ENCODE measurements around the gene RBBP6. TPM values are rescaled to one million over a fixed set of nuclear protein-coding genes. Genes with fewer than 3 reads are reported as not detected.
"Not testable (repeated sequence)": the region's sequence is repeated elsewhere in the genome, so short reads cannot be mapped to it uniquely, and the experiment has no call there.

RBBP6 gene
- total RNA-seq, 1 donor from 2014 or later: 33.0 TPM

- Mint-ChIP-seq H3K9me3 (ENCODE audit: low read depth) (no peaks in the 10 kb centered on the region), H3K36me3 (ENCODE audit: low read depth) (no peaks in the 10 kb centered on the region), H3K4me1 (ENCODE audit: low read depth) (peaks cover 19% of the 10 kb centered on the region), H3K27ac (ENCODE audit: unreplicated experiment) (no peak overlapping the region), H3K27me3 (ENCODE audit: low read depth) (peaks cover 9% of the 10 kb centered on the region), H3K4me3 (ENCODE audit: unreplicated experiment) (peak overlapping the region; percentile 67)
- TF ChIP-seq CTCF (IDR thresholded peaks at IDR 0.05): no peak
- DNase-seq (ENCODE audit: low spot score): no peak
These were observed 70.5 kb downstream of the RBBP6 start for GRCh38 chr16:24609740-24610415.

- DNase-seq (ENCODE audit: low spot score): no peak
- Mint-ChIP-seq H3K27ac (ENCODE audit: unreplicated experiment) (no peak overlapping the region), H3K36me3 (ENCODE audit: low read depth) (no peaks in the 10 kb centered on the region), H3K4me1 (ENCODE audit: low read depth) (peaks cover 19% of the 10 kb centered on the region), H3K27me3 (ENCODE audit: low read depth) (peaks cover 9% of the 10 kb centered on the region), H3K4me3 (ENCODE audit: unreplicated experiment) (peak overlapping the region; percentile 67), H3K9me3 (ENCODE audit: low read depth) (no peaks in the 10 kb centered on the region)
- TF ChIP-seq CTCF (IDR thresholded peaks at IDR 0.05): no peak
These were observed 71.0 kb downstream of the RBBP6 start for GRCh38 chr16:24610416-24610755.

GRCh38 chr16:24611310-24611709, 71.9 kb downstream of the RBBP6 start:
- Mint-ChIP-seq H3K27ac (ENCODE audit: unreplicated experiment) (no peak overlapping the region), H3K4me3 (ENCODE audit: unreplicated experiment) (no peak overlapping the region), H3K36me3 (ENCODE audit: low read depth) (no peaks in the 10 kb centered on the region), H3K9me3 (ENCODE audit: low read depth) (no peaks in the 10 kb centered on the region), H3K4me1 (ENCODE audit: low read depth) (peaks cover 19% of the 10 kb centered on the region), H3K27me3 (ENCODE audit: low read depth) (peaks cover 9% of the 10 kb centered on the region)
- no peak for DNase-seq (ENCODE audit: low spot score)
- no peak for TF ChIP-seq CTCF (IDR thresholded peaks at IDR 0.05)

- no peaks in the 10 kb centered on the region for H3K36me3 Mint-ChIP-seq (ENCODE audit: low read depth)
- H3K27me3 Mint-ChIP-seq (ENCODE audit: low read depth): peaks cover 8% of the 10 kb centered on the region
- H3K4me3 Mint-ChIP-seq (ENCODE audit: unreplicated experiment): no peak overlapping the region
- DNase-seq (ENCODE audit: low spot score): no peak
- no peaks in the 10 kb centered on the region for H3K9me3 Mint-ChIP-seq (ENCODE audit: low read depth)
- H3K4me1 Mint-ChIP-seq (ENCODE audit: low read depth): peaks cover 19% of the 10 kb centered on the region
- H3K27ac Mint-ChIP-seq (ENCODE audit: unreplicated experiment): no peak overlapping the region
- no peak for TF ChIP-seq CTCF (IDR thresholded peaks at IDR 0.05)
These were observed 73.3 kb downstream of the RBBP6 start for GRCh38 chr16:24612656-24613055.

- H3K27ac Mint-ChIP-seq (ENCODE audit: unreplicated experiment); H3K27me3 Mint-ChIP-seq (ENCODE audit: low read depth); DNase-seq (ENCODE audit: low spot score); H3K4me3 Mint-ChIP-seq (ENCODE audit: unreplicated experiment); H3K36me3 Mint-ChIP-seq (ENCODE audit: low read depth); H3K9me3 Mint-ChIP-seq (ENCODE audit: low read depth): not testable (repeated sequence)
- peaks cover 19% of the 10 kb centered on the region for H3K4me1 Mint-ChIP-seq (ENCODE audit: low read depth)
These were observed 73.9 kb downstream of the RBBP6 start for GRCh38 chr16:24613267-24613666.

- no peak for TF ChIP-seq CTCF (IDR thresholded peaks at IDR 0.05)
- Mint-ChIP-seq H3K9me3 (ENCODE audit: low read depth) (no peaks in the 10 kb centered on the region), H3K36me3 (ENCODE audit: low read depth) (no peaks in the 10 kb centered on the region), H3K27ac (ENCODE audit: unreplicated experiment) (no peak overlapping the region), H3K27me3 (ENCODE audit: low read depth) (no peaks in the 10 kb centered on the region), H3K4me1 (ENCODE audit: low read depth) (no peaks in the 10 kb centered on the region), H3K4me3 (ENCODE audit: unreplicated experiment) (no peak overlapping the region)
- no peak for DNase-seq (ENCODE audit: low spot score)
These were observed 78.1 kb downstream of the RBBP6 start for GRCh38 chr16:24617502-24617901.

Measured in chondrocyte (in vitro differentiated cells).